Activated gamma-delta T cell treated with anti-CD3 and anti-CD28 coated beads, Interleukin-2, amount 50 U/mL, for 16 hours (primary cell): ENCODE measurements around the gene EIF3CL.
"Not testable (repeated sequence)": the region's sequence is repeated elsewhere in the genome, so short reads cannot be mapped to it uniquely, and the experiment has no call there.

Experiments
- DNase-seq: peaks from one replicate; pipeline ENCODE4 v3.0.0-alpha.2; 2020; ENCODE audit warnings: low read depth

The EIF3CL gene

GRCh38 chr16:28363408-28363807 lies 40.2 kb downstream of the EIF3CL start, which contains the start of gene NPIPB6:
TSS of gene NPIPB6 (minus strand) at chr16:28363508. CDS start at chr16:28362822, 686 bp downstream.
- DNase-seq: not testable (repeated sequence)

GRCh38 chr16:28362600-28362999 lies 41.0 kb downstream of the EIF3CL start:
- DNase-seq: not testable (repeated sequence)

- not testable (repeated sequence) for DNase-seq
Observed at GRCh38 chr16:28338230-28338629, 65.4 kb downstream of the EIF3CL start.

- DNase-seq: not testable (repeated sequence)
Observed at GRCh38 chr16:28336940-28337710, 66.5 kb downstream of the EIF3CL start.

- DNase-seq: not testable (repeated sequence)
Observed at GRCh38 chr16:28335678-28336077, 68.0 kb downstream of the EIF3CL start.

- DNase-seq: not testable (repeated sequence)
Observed at GRCh38 chr16:28332632-28333031, 71.0 kb downstream of the EIF3CL start.

GRCh38 chr16:28330981-28331380 lies 72.7 kb downstream of the EIF3CL start:
- DNase-seq: not testable (repeated sequence)

GRCh38 chr16:28330232-28330631 lies 73.4 kb downstream of the EIF3CL start:
- DNase-seq: not testable (repeated sequence)
